H1 (cell line): ENCODE results near the gene CAMKMT. TPM values are rescaled to one million over a fixed set of nuclear protein-coding genes. Genes with fewer than 3 reads are reported as not detected.

ENCODE experiments used
- CTCF ChIA-PET: fragments of 300-600 bp; sonication (Branson Sonifier 250); formaldehyde crosslinking; loops from one replicate; lab custom pipeline; 2021; ENCODE audit not compliant: partially characterized antibody; lab: Charles Lee
- POLR2A ChIA-PET: fragments of 300-600 bp; sonication (Branson Sonifier 250); formaldehyde crosslinking; loops from one replicate; lab custom pipeline; 2021; ENCODE audit warnings: inconsistent platforms; ENCODE audit not compliant: partially characterized antibody; lab: Charles Lee
- DNase-seq, 2 experiments: peaks; one replicate each; pipeline versions ENCODE4 v3.0.0 to v3.0.0-alpha.2; 2010 to 2022; ENCODE audit warnings: low spot score in 2 of 2, low read depth in 1 of 2, mixed read lengths in 1 of 2
- FAIRE-seq: peaks from 2 replicates; lab custom pipeline; 2011; peaks lifted over from hg19 to GRCh38; lab: Jason Lieb, UNC
- H2AFZ ChIP-seq: 2 replicates; pipeline ENCODE4 v1.8.1; 2012; ENCODE audit warnings: low read length, inconsistent platforms
- H2AK5ac ChIP-seq: 2 replicates; pipeline ENCODE4 v1.6.1; 2013; ENCODE audit warnings: low read depth, low read length
- H2BK120ac ChIP-seq: replicated peaks from 2 replicates; pipeline ENCODE3; 2013; ENCODE audit warnings: low read depth, low read length, inconsistent platforms
- H2BK12ac ChIP-seq: 2 replicates; pipeline ENCODE4 v1.6.1; 2013; ENCODE audit warnings: low read depth, low read length
- H2BK15ac ChIP-seq: 2 replicates; pipeline ENCODE4 v1.6.1; 2013; ENCODE audit warnings: low read length
- H2BK20ac ChIP-seq: 2 replicates; pipeline ENCODE4 v1.6.1; 2013; ENCODE audit warnings: low read length
- H2BK5ac ChIP-seq: 2 replicates; pipeline ENCODE4 v1.6.1; 2013; ENCODE audit warnings: low read depth, low read length
- H3K14ac ChIP-seq: 2 replicates; pipeline ENCODE4 v1.6.1; 2013; ENCODE audit warnings: inconsistent platforms; ENCODE audit not compliant: insufficient read length
- H3K18ac ChIP-seq: 2 replicates; pipeline ENCODE4 v1.6.1; 2013; ENCODE audit warnings: low read length; ENCODE audit errors: extremely low read depth
- H3K23ac ChIP-seq: 2 replicates; pipeline ENCODE4 v1.6.1; 2013; ENCODE audit warnings: inconsistent platforms; ENCODE audit not compliant: insufficient read length
- H3K23me2 ChIP-seq: 2 replicates; pipeline ENCODE4 v1.6.1; 2013; ENCODE audit warnings: low read depth, low read length
- H3K27ac ChIP-seq: 2 replicates; pipeline ENCODE4 v1.6.1; 2011; ENCODE audit warnings: low read depth, low read length, inconsistent platforms
- H3K27me3 ChIP-seq, 4 experiments: replicated peaks in 1 of 4; 1 replicate in 1 of 4; 2 replicates in 3 of 4; pipeline versions ENCODE4 v1.6.1 to v1.8.1; 2011 to 2013; ENCODE audit warnings: low read length in 3 of 4, mild to moderate bottlenecking in 3 of 4, inconsistent platforms in 2 of 4, mixed read lengths in 2 of 4, moderate library complexity in 1 of 4; ENCODE audit not compliant: control insufficient read depth in 3 of 4, insufficient read depth in 3 of 4; ENCODE audit errors: extremely low read depth in 1 of 4
- H3K36me3 ChIP-seq, 4 experiments: 2 replicates each; pipeline versions ENCODE4 v1.6.1 to v1.8.1; 2011 to 2013; ENCODE audit warnings: mild to moderate bottlenecking in 4 of 4, low read length in 3 of 4, moderate library complexity in 2 of 4, control low read depth in 1 of 4, inconsistent platforms in 1 of 4; ENCODE audit not compliant: insufficient read depth in 4 of 4, control insufficient read depth in 2 of 4
- H3K4ac ChIP-seq: replicated peaks from 2 replicates; pipeline ENCODE3; 2013; ENCODE audit warnings: low read length, low read depth, mixed read lengths, inconsistent platforms; ENCODE audit not compliant: insufficient read length
- H3K4me1 ChIP-seq, 4 experiments: replicated peaks in 1 of 4; 1 replicate in 1 of 4; 2 replicates in 3 of 4; pipeline versions ENCODE4 v1.6.1 to v1.8.1; 2011 to 2013; ENCODE audit warnings: low read length in 3 of 4, inconsistent platforms in 2 of 4, mixed read lengths in 1 of 4; ENCODE audit not compliant: insufficient read depth in 4 of 4, control insufficient read depth in 3 of 4
- H3K4me2 ChIP-seq, 2 experiments: 2 replicates each; pipeline versions ENCODE4 v1.6.1 to v1.8.1; 2011 to 2013; ENCODE audit warnings: low read depth in 2 of 2, low read length in 2 of 2, control low read depth in 1 of 2, inconsistent platforms in 1 of 2, mild to moderate bottlenecking in 1 of 2; ENCODE audit not compliant: insufficient read depth in 1 of 2
- H3K4me3 ChIP-seq, 4 experiments: fragments of 200-600, 300-600 bp in 1 of 4; sonication (generic), shearing (Covaris generic), sonication (Bioruptor Twin) in 1 of 4; 2 replicates each; pipeline versions ENCODE4 v1.5.1 to v1.8.1; 2011 to 2016; ENCODE audit warnings: low read length in 4 of 4, low read depth in 3 of 4, control low read depth in 2 of 4, inconsistent platforms in 2 of 4, mild to moderate bottlenecking in 2 of 4, mixed read lengths in 1 of 4, moderate library complexity in 1 of 4; ENCODE audit not compliant: insufficient read depth in 2 of 4; ENCODE audit errors: extremely low read depth in 1 of 4
- H3K56ac ChIP-seq: replicated peaks from 2 replicates; pipeline ENCODE3; 2013; ENCODE audit warnings: low read depth, mild to moderate bottlenecking, mixed read lengths, low read length, inconsistent platforms; ENCODE audit not compliant: insufficient read length
- H3K79me1 ChIP-seq: 2 replicates; pipeline ENCODE4 v1.6.1; 2013; ENCODE audit warnings: low read depth, low read length, control low read depth
- H3K79me2 ChIP-seq, 2 experiments: 2 replicates each; pipeline versions ENCODE4 v1.6.1 to v1.8.1; 2012 to 2013; ENCODE audit warnings: low read length in 2 of 2, mild to moderate bottlenecking in 2 of 2, inconsistent platforms in 1 of 2; ENCODE audit not compliant: insufficient read depth in 2 of 2, control insufficient read depth in 1 of 2
- H3K9ac ChIP-seq, 4 experiments: replicated peaks in 1 of 4; 1 replicate in 1 of 4; 2 replicates in 3 of 4; pipeline versions ENCODE4 v1.6.1 to v1.8.1; 2011 to 2013; ENCODE audit warnings: low read depth in 3 of 4, low read length in 3 of 4, control low read depth in 2 of 4, mild to moderate bottlenecking in 2 of 4, moderate library complexity in 2 of 4, inconsistent platforms in 1 of 4; ENCODE audit errors: extremely low read depth in 1 of 4
- H3K9me3 ChIP-seq, 2 experiments: 2 replicates each; pipeline versions ENCODE4 v1.6.1 to v1.8.1; 2012 to 2013; ENCODE audit warnings: mild to moderate bottlenecking in 2 of 2, moderate library complexity in 2 of 2, control low read depth in 1 of 2, inconsistent platforms in 1 of 2, low read depth in 1 of 2, low read length in 1 of 2, mixed read lengths in 1 of 2; ENCODE audit not compliant: insufficient read depth in 2 of 2
- H4K20me1 ChIP-seq, 2 experiments: replicated peaks in 1 of 2; 2 replicates each; pipeline versions ENCODE3 to v1.8.1; 2011 to 2013; ENCODE audit warnings: inconsistent platforms in 2 of 2, low read length in 2 of 2, mild to moderate bottlenecking in 1 of 2; ENCODE audit not compliant: insufficient read depth in 2 of 2, control insufficient read depth in 1 of 2
- H4K5ac ChIP-seq: 2 replicates; pipeline ENCODE4 v1.6.1; 2013; ENCODE audit warnings: low read length, low read depth, mixed read lengths, inconsistent platforms; ENCODE audit not compliant: insufficient read length
- H4K8ac ChIP-seq: 2 replicates; pipeline ENCODE4 v1.8.0; 2013; ENCODE audit warnings: mild to moderate bottlenecking, moderate library complexity, low read length, inconsistent platforms; ENCODE audit not compliant: insufficient read depth; ENCODE audit errors: extremely low read depth
- H4K91ac ChIP-seq: replicated peaks from 2 replicates; pipeline ENCODE3; 2013; ENCODE audit warnings: low read length, mixed read lengths, inconsistent platforms; ENCODE audit not compliant: insufficient read length
- EP300 ChIP-seq, 2 experiments: IDR thresholded peaks; 1 replicate in 1 of 2; 2 replicates in 1 of 2; pipeline ENCODE4 v1.6.1; 2011 to 2012; ENCODE audit warnings: low read depth in 2 of 2, low read length in 2 of 2, mild to moderate bottlenecking in 2 of 2, borderline replicate concordance in 1 of 2, inconsistent platforms in 1 of 2, moderate library complexity in 1 of 2
- WGBS, 2 experiments: shearing (Covaris generic) in 1 of 2; methylation state at CpG; one replicate each; pipeline versions ENCODE4 v1.1.6 to v1.1.7; 2013 to 2015; ENCODE audit warnings: low lambda C conversion rate in 2 of 2, mixed read lengths in 2 of 2, inconsistent platforms in 1 of 2, low coverage in 1 of 2, missing lambda C conversion rate in 1 of 2; ENCODE audit not compliant: insufficient replicate concordance in 2 of 2, insufficient coverage in 1 of 2, insufficient read length in 1 of 2; ENCODE audit errors: extremely low coverage in 1 of 2, missing lambda C conversion rate in 1 of 2; 5-methylcytosine and 5-hydroxymethylcytosine counted together
- polyA plus RNA-seq, 7 experiments: library from polyadenylated mRNA; depleted of rRNA in 3 of 7; stranded (reverse) in 5 of 7; unstranded in 2 of 7; fragments of >200 nt in 5 of 7; fragments of 200-250 nt in 2 of 7; gene quantifications; 1 replicate in 5 of 7; 2 replicates in 1 of 7; 4 replicates in 1 of 7; pipeline versions ENCODE4 v1.2.1 to v1.2.3, GENCODE V29; 2011 to 2013; ENCODE audit warnings: missing spikeins in 2 of 7, mixed read lengths in 2 of 7
- total RNA-seq: library from RNA; stranded (reverse); fragmentation: NEBNext Ultra II Directional; extraction: Animal tissue kit (Norgen Biotek cat#: 25700); gene quantifications from 2 replicates; pipeline ENCODE4 v1.2.1, GENCODE V29; 2021
- TF ChIP-seq, protein P1 (sequence below): IDR thresholded peaks from 2 replicates; pipeline ENCODE4 v1.6.1; 2012; ENCODE audit warnings: low read length, inconsistent platforms

The CAMKMT gene
- total and polyA plus RNA-seq, 2 of the 8 experiments (the other 6 are each of a cell fraction or from before 2014, with no cell fraction given): 14.7 to 22.4 TPM

DNA sequence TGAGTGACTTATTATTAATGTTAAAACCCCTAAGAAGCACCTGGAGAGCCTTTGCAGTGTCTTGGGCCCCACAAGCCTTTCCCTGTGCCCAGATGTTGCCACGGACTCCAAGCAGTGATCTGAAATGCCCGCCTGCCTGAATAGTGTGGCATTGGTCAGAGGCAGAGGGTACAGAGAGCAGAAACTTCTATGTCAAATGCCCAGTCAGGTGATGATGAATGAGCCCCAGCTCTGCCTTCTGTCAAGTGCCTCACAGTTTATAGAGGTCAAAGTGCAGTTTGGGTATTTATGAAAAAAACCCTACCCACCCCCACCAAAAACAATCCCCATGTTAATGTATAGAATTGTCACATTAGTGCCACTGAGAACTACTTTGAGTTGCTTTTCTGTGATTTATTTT lies 409.8 kb downstream of the CAMKMT start:
- ChIA-PET CTCF (interaction anchor here (1.0 to 2.6 kb wide), 3 partner anchors 33 to 184 kb away, joined by 3 to 8 read pairs (median 6); no protein-coding TSS in a partner anchor), POLR2A (no interaction called here)
- H3K27me3 ChIP-seq: peaks cover 0 to 17% (median 14%) of the 10 kb centered on the region in 4 experiments; a peak in 3 of 7 replicates
- no peak overlapping the region for H3K14ac ChIP-seq
- H3K4ac ChIP-seq: no peak overlapping the region
- H3K23me2 ChIP-seq: peaks cover 4% of the 10 kb centered on the region
- no peak overlapping the region for H3K27ac ChIP-seq
- TF ChIP-seq, protein P1, sequence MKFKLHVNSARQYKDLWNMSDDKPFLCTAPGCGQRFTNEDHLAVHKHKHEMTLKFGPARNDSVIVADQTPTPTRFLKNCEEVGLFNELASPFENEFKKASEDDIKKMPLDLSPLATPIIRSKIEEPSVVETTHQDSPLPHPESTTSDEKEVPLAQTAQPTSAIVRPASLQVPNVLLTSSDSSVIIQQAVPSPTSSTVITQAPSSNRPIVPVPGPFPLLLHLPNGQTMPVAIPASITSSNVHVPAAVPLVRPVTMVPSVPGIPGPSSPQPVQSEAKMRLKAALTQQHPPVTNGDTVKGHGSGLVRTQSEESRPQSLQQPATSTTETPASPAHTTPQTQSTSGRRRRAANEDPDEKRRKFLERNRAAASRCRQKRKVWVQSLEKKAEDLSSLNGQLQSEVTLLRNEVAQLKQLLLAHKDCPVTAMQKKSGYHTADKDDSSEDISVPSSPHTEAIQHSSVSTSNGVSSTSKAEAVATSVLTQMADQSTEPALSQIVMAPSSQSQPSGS: no peak
- TF ChIP-seq EP300 (IDR thresholded peaks at IDR 0.05; ENCODE audit: borderline replicate concordance in 1 of 2, low read depth in 2 of 2, low read length in 2 of 2): no peak
- H2BK120ac ChIP-seq: no peak overlapping the region
- H2BK15ac ChIP-seq: no peak overlapping the region
- FAIRE-seq: no peak
- H3K9ac ChIP-seq: no peak overlapping the region
- no peak overlapping the region for H2BK12ac ChIP-seq
- no peaks in the 10 kb centered on the region for H3K79me2 ChIP-seq
- H3K56ac ChIP-seq: no peak overlapping the region
- H3K4me3 ChIP-seq: no peak overlapping the region
- H3K4me2 ChIP-seq: no peak overlapping the region
- no peak for DNase-seq
- H3K9me3 ChIP-seq: no peaks in the 10 kb centered on the region
- H4K5ac ChIP-seq: no peak overlapping the region
- no peaks in the 10 kb centered on the region for H4K20me1 ChIP-seq
- no peak overlapping the region for H2AFZ ChIP-seq
- 75% methylated on average over 2 of the region's 2 CpGs; no CpG with 5 or more reads in 1 of the 2 experiments for WGBS, 2 experiments
- no peak overlapping the region for H4K91ac ChIP-seq
- H2AK5ac ChIP-seq: no peak overlapping the region
- no peak overlapping the region for H3K18ac ChIP-seq
- H2BK20ac ChIP-seq: no peak overlapping the region
- H4K8ac ChIP-seq: no peak overlapping the region
- H3K36me3 ChIP-seq: no peaks in the 10 kb centered on the region
- peaks cover 5 to 33% (median 22%) of the 10 kb centered on the region in 4 experiments; a peak in 6 of 7 replicates for H3K4me1 ChIP-seq
- H2BK5ac ChIP-seq: no peak overlapping the region
- H3K23ac ChIP-seq: no peak overlapping the region
- no peaks in the 10 kb centered on the region for H3K79me1 ChIP-seq
